Measurements from ENCODE around the gene FAM118B. TPM values are rescaled to one million over a fixed set of nuclear protein-coding genes. Genes with fewer than 3 reads are reported as not detected.
A peak's percentile ranks its signal among the peaks of the same experiment; 100 is the strongest.

The FAM118B gene
- total RNA-seq, 1 donor from 2014 or later: 13.0 TPM

DNA sequence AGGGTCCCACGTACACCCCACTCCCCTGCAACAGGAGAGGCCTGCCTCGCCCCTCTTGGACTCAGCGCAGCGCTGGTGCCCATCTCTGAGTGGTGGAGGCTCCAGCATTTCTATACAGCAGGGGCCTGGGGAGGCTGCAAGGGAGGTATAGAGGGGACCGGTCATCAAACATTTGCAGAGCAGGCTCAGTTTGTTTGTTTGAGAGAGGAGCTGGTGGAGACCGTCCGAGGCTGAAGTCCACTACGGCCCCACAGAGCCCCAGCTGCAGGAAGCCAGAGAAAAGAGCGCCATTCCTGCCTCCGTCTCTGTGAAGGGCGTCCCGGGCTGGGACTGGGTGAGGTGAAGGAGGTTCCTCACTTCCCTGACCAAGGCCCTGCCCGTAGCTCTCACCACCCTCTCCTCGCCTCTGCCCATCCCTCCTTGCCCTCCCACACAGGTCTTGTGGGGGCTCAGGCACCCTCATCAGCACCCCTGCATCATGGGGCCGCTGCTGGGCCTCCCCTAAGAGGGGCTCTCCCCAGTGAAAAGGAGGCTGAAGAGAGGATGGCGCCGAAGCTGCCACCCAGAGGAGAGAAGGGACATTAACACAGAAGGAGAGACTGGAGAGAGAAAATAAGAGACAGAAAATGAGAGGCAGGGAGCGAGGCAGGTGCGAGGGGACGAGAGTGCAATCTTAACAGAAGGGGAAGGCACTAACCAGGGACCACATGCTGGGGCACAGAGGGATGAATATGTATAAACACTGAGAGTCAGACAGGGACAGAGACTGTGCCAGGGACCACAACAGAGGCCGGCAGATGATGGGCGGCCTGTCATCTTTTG, 24.7 kb upstream of the FAM118B start:
- DNase-seq: no peak

DNA sequence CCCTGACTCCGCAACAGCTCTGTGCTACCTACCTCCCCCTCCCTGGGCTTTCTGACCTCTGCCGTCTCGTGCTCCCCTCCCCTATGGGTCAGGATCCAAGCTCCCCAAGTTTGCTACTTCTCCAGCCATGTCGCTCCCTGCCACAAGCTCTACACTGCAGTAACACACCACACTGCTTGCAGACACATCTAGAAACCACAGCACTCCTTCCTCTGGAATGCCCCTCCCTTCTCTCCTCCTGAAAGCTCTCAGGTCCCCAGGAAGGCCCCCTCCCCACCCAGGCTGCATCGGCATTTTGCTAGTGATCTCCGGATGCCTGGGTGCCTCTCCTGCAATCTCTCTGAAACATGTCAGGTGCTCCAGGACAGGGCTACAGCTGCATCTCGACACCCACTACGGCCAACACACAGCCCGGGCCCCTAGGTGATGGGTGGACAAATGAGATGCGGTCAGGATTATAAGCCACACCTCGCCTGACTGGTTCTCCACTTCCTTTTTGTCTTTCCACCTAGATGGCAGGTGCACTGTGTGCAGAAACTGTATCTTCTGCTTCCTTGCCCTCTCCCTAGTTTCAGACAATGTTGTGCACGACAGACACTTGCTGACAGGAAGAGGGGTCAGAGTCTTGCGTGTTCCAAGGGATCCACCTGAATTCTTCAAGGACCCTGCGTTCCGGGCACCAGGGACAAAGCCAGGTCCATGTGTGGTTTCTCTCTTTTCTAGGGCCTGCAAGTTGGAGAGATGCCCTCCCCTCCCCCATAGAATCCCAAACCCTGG, 23.1 kb upstream of the FAM118B start:
- no peak for DNase-seq

DNA sequence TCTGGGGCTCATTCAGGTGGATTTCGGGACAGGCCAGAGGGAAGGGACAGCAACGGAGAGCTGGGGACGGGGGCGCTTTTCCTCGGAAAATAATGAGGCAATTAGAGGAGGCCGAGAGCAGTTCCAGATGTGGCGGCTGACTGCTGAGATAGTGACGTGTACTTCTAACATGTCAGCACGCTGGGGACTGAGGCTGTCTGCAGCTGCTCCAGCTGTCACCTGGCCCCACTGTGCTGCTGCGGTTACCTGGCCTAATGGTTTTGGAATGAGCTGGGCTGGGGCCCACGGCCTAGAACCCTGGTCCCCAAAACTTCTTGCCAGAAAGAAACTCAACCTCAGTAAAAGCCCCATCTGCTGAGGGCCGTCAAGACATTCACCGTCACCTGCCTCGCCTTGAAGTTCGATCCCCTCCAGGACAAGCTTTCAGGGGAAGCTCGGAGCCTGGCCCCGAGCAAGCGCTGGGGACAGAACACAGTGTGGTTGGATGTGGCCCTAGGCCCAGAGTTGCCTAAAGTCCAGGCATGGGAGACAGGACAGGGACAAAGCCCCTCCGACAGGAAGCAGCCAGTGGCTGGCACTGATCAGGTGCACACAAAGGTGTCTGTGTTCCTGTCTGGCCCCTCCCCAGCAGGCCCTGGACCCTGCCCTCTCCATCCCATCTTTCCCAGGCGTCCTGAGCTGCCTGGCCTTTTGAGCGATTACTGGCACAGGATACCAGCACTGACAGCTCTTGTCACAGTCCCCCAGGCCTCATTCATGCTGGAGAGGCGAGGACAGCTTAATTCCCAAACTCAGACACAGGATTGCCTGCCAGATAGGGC, 22.3 kb upstream of the FAM118B start:
- peak; percentile 47 for DNase-seq

DNA sequence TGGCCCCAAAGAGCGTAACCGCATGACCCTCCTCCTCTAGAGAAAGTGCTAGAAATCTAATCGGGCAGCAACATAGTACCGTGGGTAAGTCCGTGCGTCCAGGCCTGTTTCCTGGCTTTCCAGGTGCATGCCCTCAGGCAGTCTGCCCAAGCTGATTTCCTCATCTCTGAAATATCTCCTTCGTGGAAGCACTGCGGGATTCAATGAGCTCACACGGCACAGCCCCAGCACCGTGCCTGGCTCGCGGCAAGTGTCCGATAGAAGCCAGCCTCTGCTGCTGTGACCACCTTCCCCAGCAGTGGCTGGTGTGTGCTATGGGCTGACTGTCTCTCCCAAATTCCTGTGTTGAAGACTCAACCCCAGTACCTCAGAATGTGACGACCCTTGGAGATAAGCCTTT, 20.8 kb upstream of the FAM118B start:
- DNase-seq: no peak

DNA sequence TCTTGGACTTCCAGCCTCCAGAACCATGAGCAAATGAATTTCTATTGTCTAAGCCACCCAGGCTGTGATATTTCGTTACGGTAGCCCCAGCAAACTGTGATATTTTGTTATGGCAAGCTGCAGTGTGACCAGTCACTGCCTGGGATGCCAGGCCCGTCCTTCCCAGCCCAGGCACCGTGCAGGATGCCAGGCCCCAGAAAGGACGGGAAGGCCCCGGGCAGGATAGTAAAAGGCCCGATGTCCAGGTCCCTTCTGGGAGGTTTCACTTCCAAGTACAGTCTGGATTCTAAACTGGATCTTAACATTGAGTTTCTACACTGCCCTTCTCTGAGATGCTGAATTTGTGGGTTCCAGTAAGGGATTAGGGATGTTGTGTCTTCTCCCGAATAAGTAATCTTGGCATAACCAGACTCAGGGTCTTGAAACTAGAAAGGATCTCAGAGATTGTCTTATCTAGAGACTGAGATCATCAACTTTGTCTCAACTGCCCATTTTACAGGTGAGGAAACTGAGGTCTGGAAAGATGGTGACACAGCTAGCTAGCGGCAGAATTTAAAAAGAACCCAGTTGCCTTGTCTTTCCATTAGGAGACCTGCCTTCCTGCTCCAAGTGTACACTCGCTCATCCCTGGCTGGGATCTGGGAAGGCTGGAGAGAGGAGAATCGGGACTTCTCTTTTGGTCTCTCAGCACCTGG, 20.1 kb upstream of the FAM118B start:
- DNase-seq: no peak

DNA sequence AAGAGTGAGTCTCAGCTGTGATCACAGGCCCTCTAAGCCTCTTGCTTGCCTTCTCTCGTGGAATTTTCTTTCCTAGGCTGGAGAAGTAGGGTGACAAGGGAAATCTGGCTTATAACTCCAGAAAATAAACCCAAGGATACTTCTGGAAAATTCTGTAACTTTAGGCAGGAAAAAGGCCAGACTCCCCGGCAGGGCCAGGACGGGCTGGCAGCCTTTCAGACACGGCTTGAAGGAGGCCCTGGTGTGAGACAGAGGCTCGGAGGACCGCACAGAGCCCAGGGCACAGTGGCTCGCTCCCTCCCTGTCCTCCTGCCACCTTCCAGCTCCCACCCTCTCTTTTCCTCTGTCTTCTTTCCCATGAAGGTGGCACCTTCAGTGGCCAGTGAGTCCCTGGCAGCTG, 19.2 kb upstream of the FAM118B start:
- no peak for DNase-seq

DNA sequence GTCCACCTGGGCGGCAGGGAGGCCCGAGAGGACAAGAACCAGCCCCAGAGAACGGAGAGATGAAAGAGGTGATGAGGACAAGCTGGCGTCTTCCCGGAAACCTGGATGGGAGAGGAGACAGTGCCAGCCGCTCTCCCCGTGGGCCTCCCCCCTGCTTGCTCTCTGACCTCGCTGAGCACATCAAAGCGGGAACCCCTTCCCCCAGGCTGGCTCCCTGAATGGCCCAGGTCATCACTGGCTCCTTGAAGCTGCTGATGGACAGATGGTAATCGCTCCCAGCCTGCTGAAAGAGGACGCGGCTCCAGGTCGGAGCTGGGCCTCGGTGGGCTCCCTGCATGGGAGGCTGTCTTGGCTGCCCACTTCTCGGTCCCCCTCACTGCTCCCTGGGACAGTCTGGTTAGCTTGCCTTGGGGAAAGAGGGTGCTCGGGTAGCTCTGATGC, 18.5 kb upstream of the FAM118B start:
- no peak for DNase-seq

DNA sequence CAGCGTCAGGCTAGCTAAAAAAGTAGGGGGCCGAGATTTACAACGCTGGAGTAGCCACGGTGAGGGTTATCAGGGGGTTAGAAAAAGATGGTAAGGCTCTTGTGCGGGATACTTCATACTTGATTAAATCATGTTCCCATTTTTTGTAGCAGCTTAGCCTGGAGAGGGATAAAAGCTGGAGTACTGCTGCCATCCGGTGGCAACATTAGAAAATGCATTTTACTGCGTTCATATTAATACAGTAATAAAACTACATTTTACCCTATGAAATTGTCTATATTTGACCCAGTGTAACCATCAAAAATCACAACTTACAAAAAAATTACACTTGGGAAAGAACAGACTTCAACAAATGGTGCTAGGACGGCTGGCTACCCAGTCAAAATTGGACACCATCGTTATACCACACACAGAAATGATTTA, 17.4 kb upstream of the FAM118B start:
- DNase-seq: peak; percentile 60

DNA sequence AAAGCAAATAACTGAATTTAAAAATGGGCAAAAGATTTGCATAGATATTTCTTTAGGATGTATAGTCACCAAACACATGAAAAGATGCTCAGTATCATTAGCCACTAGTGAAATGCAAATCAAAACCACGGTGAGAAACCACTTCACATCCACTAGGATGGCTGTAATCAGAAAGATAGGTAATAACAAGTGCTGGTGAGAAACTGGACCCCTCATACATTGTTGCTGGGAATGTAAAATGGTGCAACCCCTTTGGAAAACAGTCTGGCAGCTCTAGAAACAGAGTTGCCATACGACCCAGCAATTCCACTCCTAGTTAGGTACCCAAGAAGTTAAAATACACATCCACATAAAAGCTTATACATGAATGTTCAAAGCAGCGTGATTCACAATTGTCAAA, 16.5 kb upstream of the FAM118B start:
- DNase-seq: no peak

DNA sequence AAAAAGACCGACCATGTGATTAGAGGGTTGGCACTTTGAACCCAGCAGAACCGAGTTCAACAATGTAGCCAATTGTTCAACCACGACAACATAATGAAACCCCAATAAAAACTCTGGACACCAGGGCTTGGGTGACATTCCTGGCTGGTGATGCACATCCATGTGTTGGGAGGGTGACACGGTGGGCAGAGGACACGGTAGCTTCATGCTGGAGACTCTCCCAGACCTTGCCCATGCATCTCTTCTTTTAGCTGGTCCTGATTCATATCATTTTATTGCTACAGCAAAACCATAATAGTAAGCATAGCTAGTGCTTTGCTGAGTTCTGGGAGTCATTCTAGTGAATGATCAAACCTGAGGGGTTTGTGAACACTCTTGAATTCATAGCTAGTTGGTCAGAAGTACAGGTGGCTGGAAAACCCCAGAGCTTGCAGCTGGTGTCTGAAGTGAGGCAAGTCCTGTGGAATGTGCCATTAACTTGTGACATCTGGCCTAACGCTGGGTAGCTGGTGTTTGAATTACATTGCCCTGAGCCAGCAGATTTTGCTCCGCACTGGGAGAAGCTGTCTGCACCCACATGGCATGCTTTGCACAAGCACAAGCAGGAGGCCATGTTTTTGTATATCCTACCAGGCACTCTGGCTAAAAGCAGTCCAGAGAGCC, 14.2 kb upstream of the FAM118B start:
- DNase-seq: no peak

DNA sequence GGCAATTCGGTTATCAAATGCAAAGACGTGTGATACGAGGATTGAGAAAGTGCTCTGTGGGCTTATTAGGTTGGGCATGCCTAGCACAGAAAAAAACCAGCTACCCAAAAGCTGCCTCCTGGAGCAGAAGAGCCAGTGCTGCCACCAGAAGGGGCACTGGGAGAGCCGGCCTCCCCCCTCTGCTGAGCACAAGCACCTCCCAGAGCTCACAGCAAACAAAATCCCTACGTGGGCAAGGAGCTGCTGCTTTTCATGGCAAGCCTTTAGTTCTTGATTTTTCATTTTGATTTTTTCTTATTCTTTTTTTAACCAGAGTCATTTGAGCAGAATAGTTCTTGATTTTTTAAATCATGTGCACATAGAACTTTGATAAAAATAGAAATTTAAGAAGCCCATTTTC, 12.9 kb upstream of the FAM118B start:
- DNase-seq: no peak

DNA sequence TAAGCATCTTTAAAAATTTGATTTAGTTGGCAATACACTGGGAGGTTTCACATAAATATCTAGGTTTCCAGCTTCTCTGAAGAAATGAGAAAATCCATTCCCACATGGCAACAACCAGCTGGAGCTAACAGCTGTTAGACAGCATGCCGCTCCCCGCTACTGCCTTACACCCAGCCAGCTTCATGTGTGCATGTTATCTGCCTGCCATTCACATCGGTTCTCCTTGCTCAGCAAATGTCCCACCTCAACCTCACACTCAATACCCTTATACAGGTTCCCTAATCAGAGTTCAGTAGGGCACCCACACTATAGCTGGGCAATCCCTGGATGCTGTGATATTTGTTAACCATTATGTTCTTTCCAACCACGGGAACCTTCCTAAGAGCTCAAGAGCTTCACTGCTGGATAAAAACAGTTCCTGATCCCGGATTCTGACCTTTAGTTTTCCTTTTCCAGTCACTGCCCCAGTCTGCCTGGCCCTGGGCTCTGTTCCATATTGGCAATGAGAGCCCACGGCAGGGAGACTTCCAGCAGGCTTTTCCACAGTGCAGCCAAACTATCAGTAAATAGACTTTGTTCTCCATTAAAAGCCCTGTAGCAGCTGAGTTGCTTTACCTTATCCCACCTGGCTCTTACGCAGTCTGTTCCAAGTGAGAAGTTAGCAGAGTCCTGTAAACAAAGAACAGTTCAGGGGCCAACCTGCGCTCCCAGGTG, 8.8 kb upstream of the FAM118B start:
- no peak for DNase-seq

DNA sequence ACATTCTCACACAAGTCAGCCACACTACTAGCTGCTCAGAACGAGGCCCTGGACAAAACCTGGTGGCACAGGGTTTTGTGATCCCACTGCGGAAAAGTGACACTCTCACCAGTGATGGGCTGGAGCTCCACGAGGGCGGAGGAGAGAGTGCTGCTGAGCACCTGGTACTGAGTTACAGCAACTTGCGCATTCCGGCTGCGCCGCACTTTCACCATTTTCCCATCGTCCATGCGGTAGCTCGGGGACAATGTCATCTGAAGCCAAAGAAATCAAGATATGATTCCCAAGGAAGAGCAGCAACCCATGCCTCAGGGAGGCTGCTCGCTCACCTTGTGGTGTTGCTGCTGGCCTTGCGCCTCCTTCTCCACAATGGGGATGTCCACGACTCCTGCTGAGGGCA, 6.2 kb upstream of the FAM118B start:
- DNase-seq: no peak

DNA sequence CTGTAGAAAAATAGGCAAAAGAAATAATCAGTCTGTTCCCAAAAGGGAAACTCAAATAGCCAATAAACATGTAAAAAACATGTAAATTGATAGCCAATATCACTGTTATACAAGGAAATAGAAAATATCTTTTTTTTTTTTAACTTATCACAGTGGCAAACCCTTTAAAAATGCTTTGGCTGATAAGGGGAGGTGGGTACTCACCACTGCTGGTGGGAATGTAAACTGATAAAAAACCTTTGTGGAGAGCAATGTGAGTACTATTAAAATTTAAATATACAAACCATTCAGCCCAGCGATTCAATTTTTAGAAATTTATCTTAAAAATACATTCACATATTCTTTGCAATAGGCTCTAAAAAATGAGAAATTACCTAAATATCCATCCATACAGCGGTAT, 3.7 kb upstream of the FAM118B start:
- no peak for DNase-seq

DNA sequence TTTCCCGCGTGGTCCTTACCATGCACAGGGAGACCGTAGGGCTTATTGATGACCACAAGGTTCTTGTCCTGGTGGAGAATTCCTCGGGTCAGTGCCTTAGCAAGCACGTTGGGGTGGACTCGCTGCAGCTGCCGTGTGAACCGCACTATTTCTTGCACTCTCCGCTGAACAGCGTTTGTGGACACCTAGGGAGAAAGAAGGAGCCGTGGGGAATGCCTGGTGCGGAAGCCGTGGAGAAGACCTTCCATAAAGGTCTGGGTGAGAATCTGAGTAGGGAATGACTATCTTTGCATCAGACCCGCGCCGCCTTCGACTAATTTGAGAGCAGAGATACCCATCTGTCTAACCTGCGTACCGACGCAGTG, 729 bp upstream of the FAM118B start:
- no peak for DNase-seq

DNA sequence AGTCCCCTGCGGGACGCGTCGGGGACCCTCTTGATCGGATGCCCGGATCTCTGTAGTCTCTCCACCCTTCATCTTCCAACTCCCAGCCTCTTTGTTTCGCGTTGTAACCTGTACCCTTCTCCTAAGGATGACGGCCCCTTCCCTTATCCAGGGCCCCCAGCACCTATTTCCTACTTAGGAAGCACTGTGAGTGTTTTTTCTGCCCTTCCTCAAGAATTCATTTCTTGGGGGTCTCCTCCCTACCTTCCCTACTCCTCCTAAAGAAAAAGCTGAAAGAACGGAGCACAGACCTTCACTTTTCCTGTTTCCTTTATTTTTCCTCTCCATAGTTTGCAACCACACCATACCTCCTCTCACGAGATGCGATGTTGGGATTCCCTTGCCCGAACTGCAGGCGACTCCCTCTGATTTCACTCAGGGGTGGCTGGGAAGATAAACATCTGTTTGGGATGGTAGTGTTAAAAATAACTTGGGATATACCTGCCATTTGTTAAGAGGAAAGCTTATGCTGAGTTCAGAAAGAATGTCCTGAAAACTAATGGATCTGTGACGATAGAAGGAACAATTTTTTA, 593 bp downstream of the FAM118B start:
- no peak for DNase-seq

DNA sequence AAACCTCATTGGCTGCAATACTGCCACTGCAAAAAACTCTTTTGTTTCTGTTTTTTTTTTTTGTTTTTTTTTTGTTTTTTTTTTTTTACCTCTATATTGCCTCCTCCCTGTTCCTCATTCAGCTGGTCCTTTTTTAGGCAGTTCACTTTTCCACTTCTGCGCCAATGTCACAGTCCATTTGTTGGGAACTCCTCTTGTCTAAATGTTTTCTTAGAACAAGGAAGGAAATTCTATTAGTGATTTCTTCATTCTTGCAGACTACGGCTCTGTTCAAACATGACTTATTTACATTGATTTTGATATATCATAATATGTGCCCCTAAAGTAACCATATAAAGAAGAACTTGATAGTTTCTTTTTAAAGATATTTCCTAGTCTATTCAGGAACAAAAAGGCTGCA, 2.9 kb downstream of the FAM118B start:
- DNase-seq: no peak

DNA sequence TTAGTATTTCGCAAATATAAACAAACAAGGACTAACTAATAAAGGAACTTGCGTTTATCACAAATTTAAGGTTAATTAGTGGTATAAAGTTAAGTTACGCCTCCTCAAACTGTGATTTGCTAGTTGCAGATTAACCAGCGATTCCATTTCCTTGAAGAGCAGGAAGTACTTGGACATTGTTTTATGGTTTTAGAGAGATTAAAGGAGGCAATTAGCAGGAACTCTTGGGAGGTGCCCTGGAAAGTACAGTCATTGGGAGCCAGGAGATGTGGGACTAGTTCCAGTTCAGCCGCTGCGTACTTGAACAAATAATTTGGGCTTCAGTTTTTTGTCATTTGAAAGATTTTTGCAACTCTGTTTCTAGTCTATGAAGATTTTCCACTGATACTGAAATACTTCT, 3.3 kb downstream of the FAM118B start:
- DNase-seq: no peak

DNA sequence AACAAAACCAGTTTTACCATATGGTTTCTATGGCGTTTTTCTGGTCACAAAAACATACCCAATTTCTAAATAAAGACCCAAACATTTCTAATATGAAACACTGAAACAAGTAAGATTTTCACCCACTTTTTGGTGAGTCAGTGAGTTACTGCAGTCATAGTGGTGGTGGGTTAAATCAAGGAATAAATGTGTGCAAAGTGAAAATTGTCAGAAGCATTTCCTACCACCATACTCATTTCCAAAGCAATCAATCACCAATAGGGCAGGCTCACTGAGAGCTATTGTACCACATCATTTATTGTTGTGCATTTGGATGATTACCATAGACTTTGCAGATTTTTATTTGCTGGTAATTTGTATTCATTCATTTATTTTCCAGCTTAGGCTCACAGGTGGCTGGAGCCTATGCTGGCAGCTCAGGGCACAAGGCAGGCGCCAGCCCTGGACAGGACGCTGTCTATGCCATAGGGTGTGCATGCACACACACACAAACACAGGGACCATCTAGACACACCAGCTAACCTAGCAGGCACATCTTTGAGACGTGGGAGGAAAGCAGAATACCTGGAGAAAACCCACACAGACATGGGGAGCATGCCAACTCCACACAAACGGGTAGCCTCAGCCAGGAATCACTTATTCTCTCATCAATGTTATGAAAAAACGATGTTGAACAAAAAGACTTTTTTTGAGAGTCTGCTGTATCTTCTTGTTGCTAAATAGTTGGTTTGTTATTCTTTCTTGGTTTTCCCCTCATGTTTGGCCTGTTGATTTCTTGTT, 5.1 kb downstream of the FAM118B start:
- DNase-seq: no peak

DNA sequence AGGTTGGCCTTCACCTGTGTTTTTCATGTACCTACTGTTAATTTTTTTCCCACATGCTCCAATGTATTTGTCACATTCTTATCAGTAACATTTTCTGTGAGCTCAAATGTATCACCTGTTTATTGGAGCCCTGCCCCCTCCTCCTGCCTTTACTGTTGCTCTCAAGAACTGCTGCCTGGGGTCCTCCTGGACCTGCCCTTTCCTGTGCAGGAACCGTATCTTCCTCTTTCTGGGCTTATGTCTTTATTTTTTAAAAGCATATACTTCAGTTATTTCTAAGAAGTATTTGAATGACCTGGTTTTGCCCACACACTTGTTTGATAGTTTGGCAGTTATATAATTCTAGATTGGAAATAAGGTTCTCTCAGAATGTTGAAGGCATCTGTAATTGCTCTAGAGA, 5.9 kb downstream of the FAM118B start:
- no peak for DNase-seq
